CD4-positive, alpha-beta T cell (primary cell): ENCODE results near the gene MICALL1. TPM values are rescaled to one million over a fixed set of nuclear protein-coding genes. Genes with fewer than 3 reads are reported as not detected.

ENCODE experiments used
- ATAC-seq: fragments of 200-7000 bp; cut with Tn5 transposase; one replicate; pipeline ENCODE4 v1.10.0; 2022; ENCODE audit warnings: mild to moderate bottlenecking; ENCODE audit not compliant: poor library complexity
- CTCF ChIA-PET: fragments of 350-600 bp; sonication (Branson Sonifier 250); formaldehyde crosslinking; loops from one replicate; lab custom pipeline; 2021; ENCODE audit warnings: antibody characterized with exemption, inconsistent platforms; lab: Charles Lee
- POLR2A ChIA-PET: fragments of 350-600 bp; sonication (Branson Sonifier 250); formaldehyde crosslinking; loops from one replicate; lab custom pipeline; 2021; ENCODE audit warnings: antibody characterized with exemption, inconsistent platforms; lab: Charles Lee
- DNase-seq, 14 experiments: peaks; one replicate each; pipeline ENCODE4 v3.0.0-alpha.2; 2013 to 2020; ENCODE audit warnings: mixed read lengths in 2 of 14
- H3K27ac ChIP-seq, 2 donors: one replicate each; pipeline versions ENCODE4 v1.5.1 to v1.7.0; 2013; ENCODE audit warnings: low read length in 2 of 2, low read depth in 1 of 2, mild to moderate bottlenecking in 1 of 2
- H3K27me3 ChIP-seq, 2 experiments: 1 replicate in 1 of 2; 2 replicates in 1 of 2; pipeline versions ENCODE4 v1.6.1 to v1.7.0; 2013; ENCODE audit warnings: low read length in 2 of 2, control low read depth in 1 of 2, mild to moderate bottlenecking in 1 of 2, moderate library complexity in 1 of 2; ENCODE audit not compliant: insufficient read depth in 2 of 2, control insufficient read depth in 1 of 2
- H3K36me3 ChIP-seq: one replicate; pipeline ENCODE4 v1.6.1; 2013; ENCODE audit warnings: low read length, control low read depth; ENCODE audit not compliant: insufficient read depth
- H3K4me1 ChIP-seq: one replicate; pipeline ENCODE4 v1.6.1; 2013; ENCODE audit warnings: low read length, control low read depth; ENCODE audit not compliant: insufficient read depth
- H3K4me3 ChIP-seq: one replicate; pipeline ENCODE4 v1.5.1; 2013; ENCODE audit warnings: mild to moderate bottlenecking, low read length, moderate library complexity
- H3K9me3 ChIP-seq, 2 experiments: 1 replicate in 1 of 2; 2 replicates in 1 of 2; pipeline versions ENCODE4 v1.6.1 to v1.7.0; 2013; ENCODE audit warnings: low read length in 2 of 2, mild to moderate bottlenecking in 2 of 2, control low read depth in 1 of 2, moderate library complexity in 1 of 2; ENCODE audit not compliant: control insufficient read depth in 1 of 2, insufficient read depth in 1 of 2
- H3K27ac Mint-ChIP-seq: one replicate; pipeline ENCODE4 v1.8.0; 2020; ENCODE audit warnings: mixed read lengths
- H3K27me3 Mint-ChIP-seq: one replicate; pipeline ENCODE4 v1.8.0; 2021; ENCODE audit warnings: mixed read lengths
- H3K36me3 Mint-ChIP-seq: one replicate; pipeline ENCODE4 v1.8.0; 2021; ENCODE audit warnings: low read depth, mixed read lengths
- H3K4me1 Mint-ChIP-seq: one replicate; pipeline ENCODE4 v1.8.0; 2021; ENCODE audit warnings: low read depth, mixed read lengths
- H3K4me3 Mint-ChIP-seq: one replicate; pipeline ENCODE4 v1.8.0; 2020; ENCODE audit warnings: mild to moderate bottlenecking, mixed read lengths
- H3K9me3 Mint-ChIP-seq: one replicate; pipeline ENCODE4 v1.8.0; 2020; ENCODE audit warnings: mixed read lengths
- CTCF ChIP-seq: fragments of 200-600 bp; IDR thresholded peaks from one replicate; pipeline ENCODE4 v1.8.0; 2022; ENCODE audit warnings: antibody characterized with exemption, mild to moderate bottlenecking
- intact Hi-C, 2 experiments: fragments of 100-400 bp; cut with DNase I in 1 of 2; cut with micrococcal nuclease in 1 of 2; formaldehyde crosslinking; loops; one replicate each; pipeline versions ENCODE4 v1.15.1 to v1.9.0; 2023 to 2025; cut with DNase I, micrococcal nuclease
- total RNA-seq, 174 experiments: library from RNA in 2 of 174; stranded (reverse) in 2 of 174; gene quantifications; one replicate each; pipeline ENCODE4 v1.2.3 and lab custom pipeline; 2021 to 2026

MICALL1 gene
- total RNA-seq, 2 experiments from 2014 or later, result 16.9 to 20.7 TPM

DNA sequence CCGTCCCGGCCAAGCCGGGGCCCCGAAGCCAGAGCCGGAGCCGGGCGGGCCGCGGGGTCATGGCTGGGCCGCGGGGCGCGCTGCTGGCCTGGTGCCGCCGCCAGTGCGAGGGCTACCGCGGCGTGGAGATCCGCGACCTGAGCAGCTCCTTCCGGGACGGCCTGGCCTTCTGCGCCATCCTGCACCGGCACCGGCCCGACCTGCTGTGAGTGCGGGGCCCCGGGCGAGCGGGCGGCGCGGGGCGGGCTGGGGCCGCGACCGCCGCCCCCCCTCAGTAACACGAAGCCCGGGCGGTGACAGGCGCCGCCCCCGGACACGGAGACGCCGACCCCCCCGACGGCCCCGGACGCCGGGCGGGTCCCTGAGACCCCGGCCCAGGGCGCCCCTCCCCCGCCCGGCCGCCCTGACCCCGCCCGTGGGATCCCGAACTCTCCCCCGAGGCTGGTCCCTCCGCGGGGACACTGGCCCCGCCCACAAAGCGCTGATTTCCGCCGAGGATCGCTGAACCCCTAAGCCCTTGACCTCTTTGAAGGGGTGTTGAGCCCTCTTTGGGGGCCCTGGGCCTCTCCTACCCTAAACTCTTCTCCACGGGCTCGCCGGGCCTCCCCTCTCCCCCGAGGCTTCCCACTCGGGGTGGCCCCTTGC, 389 bp downstream of the MICALL1 start:
- peak overlapping the region; percentile 82 for H3K27ac Mint-ChIP-seq
- no peaks in the 10 kb centered on the region for H3K36me3 Mint-ChIP-seq
- H3K4me1 Mint-ChIP-seq, result peaks cover 34% of the 10 kb centered on the region
- peak overlapping the region; percentile 60 for H3K4me3 ChIP-seq
- H3K4me3 Mint-ChIP-seq, result peak overlapping the region; percentile 86
- peaks cover 22% of the 10 kb centered on the region for H3K4me1 ChIP-seq
- no peaks in the 10 kb centered on the region for H3K27me3 ChIP-seq
- no peaks in the 10 kb centered on the region for H3K9me3 Mint-ChIP-seq
- no peaks in the 10 kb centered on the region for H3K27me3 Mint-ChIP-seq
- no peaks in the 10 kb centered on the region for H3K36me3 ChIP-seq
- intact Hi-C loops, result loop anchor here in 1 of 2 experiments (1.0 to 5.0 kb wide), 2 partner anchors 28 to 46 kb away; partner anchors contain the start of genes C22orf23 and POLR2F
- POLR2A ChIA-PET, result interaction anchor here (0.6 to 2.3 kb wide), 11 partner anchors 10 to 248 kb away, joined by 3 to 37 read pairs (median 4); partner anchors contain the start of genes ANKRD54, C22orf23, EIF3L and GCAT
- peak overlapping the region; percentile 55 to 64 for H3K27ac ChIP-seq
- no peaks in the 10 kb centered on the region for H3K9me3 ChIP-seq
- no peak for TF ChIP-seq CTCF
- DNase-seq (peak in 13 of 14 experiments; percentile 9 to 63 (median 37)), ATAC-seq (peak; percentile 45)
- CTCF ChIA-PET, result interaction anchor here (0.6 to 1.7 kb wide), 6 partner anchors 10 to 58 kb away, joined by 3 to 12 read pairs (median 4); no protein-coding TSS in a partner anchor

DNA sequence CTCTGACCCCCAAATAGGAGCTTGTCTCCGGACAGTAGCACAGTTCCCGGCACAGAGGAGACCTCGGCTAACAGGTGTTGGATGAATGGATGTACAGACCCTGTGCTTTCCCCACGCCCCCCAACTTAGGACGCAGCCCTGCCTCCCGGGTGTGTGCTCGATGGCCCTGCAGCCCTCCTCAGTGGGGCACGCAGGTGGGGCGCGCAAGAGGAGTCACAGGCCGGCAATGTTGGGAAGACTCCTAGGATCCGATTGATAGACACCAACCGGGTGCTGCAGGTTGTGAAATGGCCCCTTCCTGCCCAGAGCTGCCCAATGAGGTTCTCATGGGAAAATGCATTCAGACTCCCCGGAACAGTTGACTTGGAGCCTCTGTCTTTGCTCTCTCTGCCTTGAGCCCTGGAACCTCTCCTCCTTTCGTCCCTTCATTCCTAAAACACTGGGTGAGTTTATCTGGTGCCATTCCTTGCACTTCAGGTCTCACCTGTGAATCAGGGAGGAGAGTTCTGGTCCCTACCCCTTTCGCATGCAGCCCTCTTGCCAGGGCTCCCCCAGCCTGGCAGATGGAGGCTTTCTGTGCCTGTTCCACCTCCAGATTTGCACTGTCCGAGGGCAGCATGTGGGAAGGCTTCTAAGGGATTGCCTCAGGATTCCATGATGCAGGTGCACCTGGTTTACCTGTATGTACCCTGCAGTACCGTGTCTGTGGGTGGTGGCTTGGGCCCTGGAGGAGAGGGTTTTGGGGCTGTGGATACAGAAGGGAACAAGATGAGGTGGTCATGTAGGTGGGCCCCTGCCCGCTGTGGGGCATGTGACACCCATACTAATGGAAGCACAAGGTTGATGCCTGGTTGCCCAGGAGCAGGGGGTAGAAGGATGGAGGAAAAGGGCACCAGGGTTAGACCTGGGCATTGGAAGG, 1.2 kb downstream of the MICALL1 start:
- DNase-seq (no peak), ATAC-seq (no peak)
- TF ChIP-seq CTCF, result no peak
- H3K36me3 Mint-ChIP-seq, result peaks cover 3% of the 10 kb centered on the region
- H3K4me1 Mint-ChIP-seq, result peaks cover 40% of the 10 kb centered on the region
- H3K9me3 ChIP-seq, result no peaks in the 10 kb centered on the region
- no peaks in the 10 kb centered on the region for H3K9me3 Mint-ChIP-seq
- H3K27ac Mint-ChIP-seq, result peak overlapping the region; percentile 82
- ChIA-PET CTCF (interaction anchor here (1.6 kb wide), 1 partner anchor 24 kb away, joined by 7 read pairs; no protein-coding TSS in a partner anchor), POLR2A (interaction anchor here (0.6 to 2.3 kb wide), 3 partner anchors 11 to 1842 kb away, joined by 3 to 37 read pairs (median 3); no protein-coding TSS in a partner anchor)
- H3K27ac ChIP-seq, result peak overlapping the region; percentile 55 to 64
- peak overlapping the region; percentile 60 for H3K4me3 ChIP-seq
- peak overlapping the region; percentile 86 for H3K4me3 Mint-ChIP-seq
- no peaks in the 10 kb centered on the region for H3K27me3 Mint-ChIP-seq
- no peaks in the 10 kb centered on the region for H3K27me3 ChIP-seq
- peaks cover 24% of the 10 kb centered on the region for H3K4me1 ChIP-seq
- intact Hi-C loops, result loop anchor here in 1 of 2 experiments (5.0 kb wide), 1 partner anchor 45 kb away; the partner anchor contains the start of genes C22orf23 and POLR2F
- no peaks in the 10 kb centered on the region for H3K36me3 ChIP-seq

- no peak for ATAC-seq
- no peak for DNase-seq
- H3K27me3 Mint-ChIP-seq, result no peaks in the 10 kb centered on the region
- H3K4me1 Mint-ChIP-seq, result peaks cover 42% of the 10 kb centered on the region
- H3K36me3 Mint-ChIP-seq, result peaks cover 11% of the 10 kb centered on the region
- no peak overlapping the region for H3K27ac ChIP-seq
- no peak overlapping the region for H3K4me3 ChIP-seq
- no peaks in the 10 kb centered on the region for H3K9me3 ChIP-seq
- H3K9me3 Mint-ChIP-seq, result no peaks in the 10 kb centered on the region
- no peak overlapping the region for H3K4me3 Mint-ChIP-seq
- intact Hi-C loops, result loop anchor here in 1 of 2 experiments (5.0 kb wide), 1 partner anchor 43 kb away; the partner anchor contains the start of genes C22orf23 and POLR2F
- no peak for TF ChIP-seq CTCF
- peak overlapping the region; percentile 5 for H3K27ac Mint-ChIP-seq
- CTCF ChIA-PET, result no interaction called here
- H3K27me3 ChIP-seq, result no peaks in the 10 kb centered on the region
- H3K4me1 ChIP-seq, result peaks cover 24% of the 10 kb centered on the region
- POLR2A ChIA-PET, result no interaction called here
- H3K36me3 ChIP-seq, result peaks cover 4% of the 10 kb centered on the region
These were observed 3.7 kb downstream of the MICALL1 start for GRCh38 chr22:37909766-37910165.
